ENCODE data around the gene NPC1L1. TPM values are rescaled to one million over a fixed set of nuclear protein-coding genes. Genes with fewer than 3 reads are reported as not detected.

Gene NPC1L1
- total RNA-seq, 1 donor from 2014 or later: 1.5 TPM

GRCh38 chr7:44572771-44573170, 31.6 kb upstream of the NPC1L1 start:
- Histone ChIP-seq H3K27me3 (ENCODE audit: control insufficient read depth, insufficient read depth, low read length) (no peaks in the 10 kb centered on the region), H3K36me3 (ENCODE audit: control insufficient read depth, insufficient read depth, low read length) (peaks cover 5% of the 10 kb centered on the region), H3K4me3 (ENCODE audit: low read depth, low read length) (peak overlapping the region; percentile 70)
- TF ChIP-seq CTCF (IDR thresholded peaks at IDR 0.05; ENCODE audit: insufficient read depth, low read length, poor library complexity, severe bottlenecking): no peak
- DNase-seq (ENCODE audit: low read depth): no peak

- H3K36me3 ChIP-seq (ENCODE audit: control insufficient read depth, insufficient read depth, low read length): peaks cover 11% of the 10 kb centered on the region
Observed at GRCh38 chr7:44569959-44570358, 28.8 kb upstream of the NPC1L1 start.

GRCh38 chr7:44568771-44569560, 27.8 kb upstream of the NPC1L1 start:
- Histone ChIP-seq H3K36me3 (ENCODE audit: control insufficient read depth, insufficient read depth, low read length) (peaks cover 11% of the 10 kb centered on the region), H3K27me3 (ENCODE audit: control insufficient read depth, insufficient read depth, low read length) (no peaks in the 10 kb centered on the region), H3K4me3 (ENCODE audit: low read depth, low read length) (no peak overlapping the region)
- no peak for DNase-seq (ENCODE audit: low read depth)
- no peak for TF ChIP-seq CTCF (IDR thresholded peaks at IDR 0.05; ENCODE audit: insufficient read depth, low read length, poor library complexity, severe bottlenecking)

More at GRCh38 chr7:44569959-44570358, 28.8 kb upstream of the NPC1L1 start:
- DNase-seq (ENCODE audit: low read depth): no peak
- H3K4me3 ChIP-seq (ENCODE audit: low read depth, low read length): no peak overlapping the region
- no peak for TF ChIP-seq CTCF (IDR thresholded peaks at IDR 0.05; ENCODE audit: insufficient read depth, low read length, poor library complexity, severe bottlenecking)
- no peaks in the 10 kb centered on the region for H3K27me3 ChIP-seq (ENCODE audit: control insufficient read depth, insufficient read depth, low read length)

GRCh38 chr7:44567884-44568283, 26.8 kb upstream of the NPC1L1 start:
- H3K27me3 ChIP-seq (ENCODE audit: control insufficient read depth, insufficient read depth, low read length): no peaks in the 10 kb centered on the region
- TF ChIP-seq CTCF (IDR thresholded peaks at IDR 0.05; ENCODE audit: insufficient read depth, low read length, poor library complexity, severe bottlenecking): no peak
- H3K4me3 ChIP-seq (ENCODE audit: low read depth, low read length): no peak overlapping the region
- peaks cover 11% of the 10 kb centered on the region for H3K36me3 ChIP-seq (ENCODE audit: control insufficient read depth, insufficient read depth, low read length)
- no peak for DNase-seq (ENCODE audit: low read depth)

GRCh38 chr7:44566680-44567079, 25.6 kb upstream of the NPC1L1 start:
- Histone ChIP-seq H3K36me3 (ENCODE audit: control insufficient read depth, insufficient read depth, low read length) (peaks cover 9% of the 10 kb centered on the region), H3K4me3 (ENCODE audit: low read depth, low read length) (no peak overlapping the region), H3K27me3 (ENCODE audit: control insufficient read depth, insufficient read depth, low read length) (no peaks in the 10 kb centered on the region)
- TF ChIP-seq CTCF (IDR thresholded peaks at IDR 0.05; ENCODE audit: insufficient read depth, low read length, poor library complexity, severe bottlenecking): no peak
- DNase-seq (ENCODE audit: low read depth): no peak
